Dendritic cell treated with granulocyte-macrophage colony-stimulating factor and Interleukin-4, amounts not matched to agents 40 ng/mL and 50 ng/mL, for 4 days (primary cell): ENCODE results near the gene RDM1.
"Not testable (repeated sequence)": the region's sequence is repeated elsewhere in the genome, so short reads cannot be mapped to it uniquely, and the experiment has no call there.

Experiments used
- H3K27ac Mint-ChIP-seq: one replicate; pipeline ENCODE4 v1.8.0; 2022; ENCODE audit warnings: mild to moderate bottlenecking, mixed read lengths
- H3K27me3 Mint-ChIP-seq: one replicate; pipeline ENCODE4 v1.8.0; 2022; ENCODE audit warnings: mild to moderate bottlenecking, mixed read lengths
- H3K36me3 Mint-ChIP-seq: one replicate; pipeline ENCODE4 v1.8.0; 2022; ENCODE audit warnings: low read depth, mixed read lengths
- H3K4me1 Mint-ChIP-seq: one replicate; pipeline ENCODE4 v1.8.0; 2022; ENCODE audit warnings: low read depth, mixed read lengths
- H3K4me3 Mint-ChIP-seq: one replicate; pipeline ENCODE4 v1.8.0; 2022; ENCODE audit warnings: mild to moderate bottlenecking, moderate library complexity, mixed read lengths
- H3K9me3 Mint-ChIP-seq: one replicate; pipeline ENCODE4 v1.8.0; 2022; ENCODE audit warnings: mixed read lengths
- intact Hi-C: fragments of 100-400 bp; cut with micrococcal nuclease; formaldehyde crosslinking; loops from one replicate; pipeline ENCODE4 v1.15.0; 2022

The RDM1 gene

GRCh38 chr17:35949401-35949800 lies 18.8 kb upstream of the RDM1 start:
- peaks cover 15% of the 10 kb centered on the region for H3K27me3 Mint-ChIP-seq
- H3K4me3 Mint-ChIP-seq: no peak overlapping the region
- no peaks in the 10 kb centered on the region for H3K9me3 Mint-ChIP-seq
- H3K27ac Mint-ChIP-seq: no peak overlapping the region
- H3K36me3 Mint-ChIP-seq: no peaks in the 10 kb centered on the region
- intact Hi-C loops: no loop called here
- no peaks in the 10 kb centered on the region for H3K4me1 Mint-ChIP-seq

GRCh38 chr17:35948092-35948491 lies 17.5 kb upstream of the RDM1 start:
- intact Hi-C loops: no loop called here
- no peaks in the 10 kb centered on the region for H3K36me3 Mint-ChIP-seq
- no peaks in the 10 kb centered on the region for H3K9me3 Mint-ChIP-seq
- H3K4me1 Mint-ChIP-seq: no peaks in the 10 kb centered on the region
- peaks cover 8% of the 10 kb centered on the region for H3K27me3 Mint-ChIP-seq
- no peak overlapping the region for H3K27ac Mint-ChIP-seq
- H3K4me3 Mint-ChIP-seq: no peak overlapping the region

GRCh38 chr17:35947156-35947585 lies 16.6 kb upstream of the RDM1 start:
- intact Hi-C loops: no loop called here
- Mint-ChIP-seq H3K4me3 (no peak overlapping the region), H3K27me3 (peaks cover 4% of the 10 kb centered on the region), H3K27ac (no peak overlapping the region), H3K9me3 (no peaks in the 10 kb centered on the region), H3K36me3 (no peaks in the 10 kb centered on the region), H3K4me1 (no peaks in the 10 kb centered on the region)

- Mint-ChIP-seq H3K27me3 (peaks cover 2% of the 10 kb centered on the region), H3K36me3 (no peaks in the 10 kb centered on the region), H3K4me1 (no peaks in the 10 kb centered on the region), H3K4me3 (no peak overlapping the region), H3K9me3 (no peaks in the 10 kb centered on the region), H3K27ac (no peak overlapping the region)
- intact Hi-C loops: no loop called here
These were observed 13.6 kb upstream of the RDM1 start for GRCh38 chr17:35944151-35944550.

- H3K4me1 Mint-ChIP-seq: no peaks in the 10 kb centered on the region
- no peak within 1 kb of the TSS for H3K4me3 Mint-ChIP-seq
- H3K27ac Mint-ChIP-seq: no peak within 1 kb of the TSS
- intact Hi-C loops: no loop called here
- H3K36me3 Mint-ChIP-seq: no peaks in the 10 kb centered on the region
- no peaks in the 10 kb centered on the region for H3K9me3 Mint-ChIP-seq
- H3K27me3 Mint-ChIP-seq: peaks cover 2% of the 10 kb centered on the region
These were observed 13.0 kb upstream of the RDM1 start, which contains the start of gene LYZL6 for GRCh38 chr17:35943537-35943936. LYZL6 (minus strand) TSS chr17:35943713; CDS start chr17:35939356, 4,357 bp downstream.

GRCh38 chr17:35942588-35943186 lies 12.1 kb upstream of the RDM1 start:
- intact Hi-C loops: no loop called here
- Mint-ChIP-seq H3K27ac (no peak overlapping the region), H3K27me3 (no peaks in the 10 kb centered on the region), H3K36me3 (no peaks in the 10 kb centered on the region), H3K9me3 (no peaks in the 10 kb centered on the region), H3K4me3 (no peak overlapping the region), H3K4me1 (no peaks in the 10 kb centered on the region)

GRCh38 chr17:35938492-35938891 lies 7.9 kb upstream of the RDM1 start:
- H3K9me3 Mint-ChIP-seq, H3K4me1 Mint-ChIP-seq, H3K27me3 Mint-ChIP-seq, H3K4me3 Mint-ChIP-seq, intact Hi-C loops, H3K27ac Mint-ChIP-seq, H3K36me3 Mint-ChIP-seq: not testable (repeated sequence)

- H3K9me3 Mint-ChIP-seq: no peaks in the 10 kb centered on the region
- H3K36me3 Mint-ChIP-seq: no peaks in the 10 kb centered on the region
- intact Hi-C loops: no loop called here
- no peak overlapping the region for H3K27ac Mint-ChIP-seq
- H3K27me3 Mint-ChIP-seq: peaks cover 2% of the 10 kb centered on the region
- H3K4me3 Mint-ChIP-seq: no peak overlapping the region
- H3K4me1 Mint-ChIP-seq: no peaks in the 10 kb centered on the region
These were observed 5.5 kb upstream of the RDM1 start for GRCh38 chr17:35936063-35936462.

GRCh38 chr17:35934760-35935159 lies 4.2 kb upstream of the RDM1 start:
- no peaks in the 10 kb centered on the region for H3K36me3 Mint-ChIP-seq
- H3K9me3 Mint-ChIP-seq: no peaks in the 10 kb centered on the region
- intact Hi-C loops: no loop called here
- H3K4me3 Mint-ChIP-seq: no peak overlapping the region
- H3K27ac Mint-ChIP-seq: no peak overlapping the region
- H3K27me3 Mint-ChIP-seq: peaks cover 6% of the 10 kb centered on the region
- peaks cover 12% of the 10 kb centered on the region for H3K4me1 Mint-ChIP-seq

GRCh38 chr17:35932586-35932985 lies 2.0 kb upstream of the RDM1 start:
- no peaks in the 10 kb centered on the region for H3K36me3 Mint-ChIP-seq
- no peak overlapping the region for H3K4me3 Mint-ChIP-seq
- peaks cover 6% of the 10 kb centered on the region for H3K27me3 Mint-ChIP-seq
- intact Hi-C loops: no loop called here
- H3K27ac Mint-ChIP-seq: no peak overlapping the region
- H3K4me1 Mint-ChIP-seq: peaks cover 18% of the 10 kb centered on the region
- H3K9me3 Mint-ChIP-seq: no peaks in the 10 kb centered on the region

- Mint-ChIP-seq H3K27me3 (peaks cover 6% of the 10 kb centered on the region), H3K9me3 (no peaks in the 10 kb centered on the region), H3K27ac (no peak overlapping the region), H3K36me3 (no peaks in the 10 kb centered on the region), H3K4me1 (peaks cover 18% of the 10 kb centered on the region), H3K4me3 (no peak overlapping the region)
- intact Hi-C loops: no loop called here
These were observed 1.3 kb upstream of the RDM1 start for GRCh38 chr17:35931794-35932425.

- H3K36me3 Mint-ChIP-seq: no peaks in the 10 kb centered on the region
- no peak overlapping the region for H3K27ac Mint-ChIP-seq
- intact Hi-C loops: no loop called here
- no peaks in the 10 kb centered on the region for H3K9me3 Mint-ChIP-seq
- peaks cover 4% of the 10 kb centered on the region for H3K27me3 Mint-ChIP-seq
- peaks cover 18% of the 10 kb centered on the region for H3K4me1 Mint-ChIP-seq
- H3K4me3 Mint-ChIP-seq: no peak overlapping the region
These were observed 2.9 kb downstream of the RDM1 start for GRCh38 chr17:35927714-35928113.

GRCh38 chr17:35923609-35924114 lies 6.9 kb downstream of the RDM1 start:
- no peaks in the 10 kb centered on the region for H3K9me3 Mint-ChIP-seq
- intact Hi-C loops: no loop called here
- no peaks in the 10 kb centered on the region for H3K36me3 Mint-ChIP-seq
- no peak overlapping the region for H3K4me3 Mint-ChIP-seq
- no peaks in the 10 kb centered on the region for H3K27me3 Mint-ChIP-seq
- H3K4me1 Mint-ChIP-seq: no peaks in the 10 kb centered on the region
- H3K27ac Mint-ChIP-seq: no peak overlapping the region

GRCh38 chr17:35920229-35920628 lies 10.3 kb downstream of the RDM1 start:
- intact Hi-C loops: no loop called here
- H3K4me1 Mint-ChIP-seq: no peaks in the 10 kb centered on the region
- no peaks in the 10 kb centered on the region for H3K9me3 Mint-ChIP-seq
- no peaks in the 10 kb centered on the region for H3K27me3 Mint-ChIP-seq
- H3K4me3 Mint-ChIP-seq: no peak overlapping the region
- H3K36me3 Mint-ChIP-seq: no peaks in the 10 kb centered on the region
- no peak overlapping the region for H3K27ac Mint-ChIP-seq

- H3K9me3 Mint-ChIP-seq: no peaks in the 10 kb centered on the region
- H3K36me3 Mint-ChIP-seq: no peaks in the 10 kb centered on the region
- no peaks in the 10 kb centered on the region for H3K4me1 Mint-ChIP-seq
- no peak overlapping the region for H3K4me3 Mint-ChIP-seq
- H3K27ac Mint-ChIP-seq: no peak overlapping the region
- intact Hi-C loops: no loop called here
- H3K27me3 Mint-ChIP-seq: no peaks in the 10 kb centered on the region
These were observed 11.9 kb downstream of the RDM1 start for GRCh38 chr17:35918665-35919064.
